ENCODE measurements around the gene TFAP2A. TPM values are rescaled to one million over a fixed set of nuclear protein-coding genes. Genes with fewer than 3 reads are reported as not detected.

Gene TFAP2A
- total and polyA plus RNA-seq, 10 of the 15 experiments (the other 5 are each of a cell fraction or from before 2014, with no cell fraction given): 0.05 to 0.46 (median 0.17) TPM; not detected in 4

DNA sequence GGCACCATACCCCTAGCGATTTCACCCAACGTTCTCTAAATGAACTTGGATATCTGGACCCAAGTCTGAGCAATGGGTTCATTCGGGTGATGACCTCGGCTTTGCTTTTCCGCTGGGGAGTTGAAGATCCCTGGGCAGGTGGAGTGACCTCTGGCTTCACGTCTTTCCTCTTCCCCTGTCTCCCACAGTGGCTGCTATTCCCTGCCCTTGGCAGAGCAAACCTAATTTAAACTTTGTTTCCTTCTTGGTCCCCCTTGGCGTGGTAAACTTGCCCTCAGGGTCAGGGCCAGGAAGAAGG, 7.8 kb upstream of the TFAP2A start:
- 40% methylated on average over 7 of the region's 7 CpGs for WGBS (ENCODE audit: insufficient coverage, insufficient replicate concordance, low lambda C conversion rate, missing lambda C conversion rate)
- Histone ChIP-seq H4K20me1 (ENCODE audit: control insufficient read depth, insufficient read depth) (no peaks in the 10 kb centered on the region), H3K27me3 (replicated peaks in 1 of 2; ENCODE audit: control insufficient read depth in 2 of 2, insufficient read depth in 2 of 2, low read length in 1 of 2) (peaks cover 19 to 32% of the 10 kb centered on the region in 2 experiments), H3K4me1 (ENCODE audit: control insufficient read depth, insufficient read depth, low read length) (peaks cover 8% of the 10 kb centered on the region), H3K27ac (ENCODE audit: control insufficient read depth, insufficient read depth) (no peak overlapping the region), H3K9ac (ENCODE audit: control insufficient read depth, insufficient read depth, low read length) (no peak overlapping the region), H3K4me2 (ENCODE audit: control insufficient read depth, insufficient read depth) (no peak overlapping the region), H2AFZ (ENCODE audit: control insufficient read depth, low read depth, low read length) (no peak overlapping the region), H3K9me3 (replicated peaks; ENCODE audit: control insufficient read depth, insufficient read depth, low read length) (no peaks in the 10 kb centered on the region; the same call in 1 of the 3 replicates), H3K4me3 (no peak overlapping the region), H3K79me2 (ENCODE audit: control insufficient read depth, insufficient read depth, low read length) (no peaks in the 10 kb centered on the region), H3K36me3 (ENCODE audit: control insufficient read depth in 2 of 2, insufficient read depth in 2 of 2, low read length in 1 of 2) (no peaks in the 10 kb centered on the region)
- BruUV-seq (replicated peaks): no TSS peak
- SMC1A ChIA-PET (ENCODE audit: uncharacterized antibody, unreplicated experiment): no interaction called here
- DNase-seq (ENCODE audit: low read depth, low spot score) (no peak), ATAC-seq (no peak), FAIRE-seq (no peak)
- TF ChIP-seq MEF2A (IDR thresholded peaks at IDR 0.05; ENCODE audit: insufficient read depth, low read depth, low read length): no peak
- TF ChIP-seq, protein P1, sequence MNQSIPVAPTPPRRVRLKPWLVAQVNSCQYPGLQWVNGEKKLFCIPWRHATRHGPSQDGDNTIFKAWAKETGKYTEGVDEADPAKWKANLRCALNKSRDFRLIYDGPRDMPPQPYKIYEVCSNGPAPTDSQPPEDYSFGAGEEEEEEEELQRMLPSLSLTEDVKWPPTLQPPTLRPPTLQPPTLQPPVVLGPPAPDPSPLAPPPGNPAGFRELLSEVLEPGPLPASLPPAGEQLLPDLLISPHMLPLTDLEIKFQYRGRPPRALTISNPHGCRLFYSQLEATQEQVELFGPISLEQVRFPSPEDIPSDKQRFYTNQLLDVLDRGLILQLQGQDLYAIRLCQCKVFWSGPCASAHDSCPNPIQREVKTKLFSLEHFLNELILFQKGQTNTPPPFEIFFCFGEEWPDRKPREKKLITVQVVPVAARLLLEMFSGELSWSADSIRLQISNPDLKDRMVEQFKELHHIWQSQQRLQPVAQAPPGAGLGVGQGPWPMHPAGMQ (IDR thresholded peaks at IDR 0.05; ENCODE audit: borderline replicate concordance): no peak
- TF ChIP-seq BACH1 (IDR thresholded peaks at IDR 0.05; ENCODE audit: borderline replicate concordance): no peak
- TF ChIP-seq NBN (IDR thresholded peaks at IDR 0.05): no peak
- TF ChIP-seq EZH2 (IDR thresholded peaks at IDR 0.05; ENCODE audit: borderline replicate concordance, control insufficient read depth, low read depth, low read length): no peak
- TF ChIP-seq ZNF217 (IDR thresholded peaks at IDR 0.05): no peak
- TF ChIP-seq ZNF207 (IDR thresholded peaks at IDR 0.05; ENCODE audit: borderline replicate concordance): no peak
- TF ChIP-seq SREBF2 (IDR thresholded peaks at IDR 0.05; ENCODE audit: low read length): no peak
- TF ChIP-seq SIN3A (IDR thresholded peaks at IDR 0.05; ENCODE audit: low read depth, low read length): no peak
- CTCF ChIA-PET: no interaction called here
- intact Hi-C loops (cut with micrococcal nuclease; ENCODE audit: unreplicated experiment): loop anchor here (10.0 kb wide), 1 partner anchor 278 kb away; no protein-coding TSS in a partner anchor
- in situ Hi-C loops (cut with MboI): no loop called here
- POLR2A ChIA-PET: no interaction called here
- RAD21 ChIA-PET (ENCODE audit: unreplicated experiment): no interaction called here
